PC-3 (cell line): Measurements from ENCODE around the gene OTUD1. TPM values are rescaled to one million over a fixed set of nuclear protein-coding genes. Genes with fewer than 3 reads are reported as not detected.

Experiments
- ATAC-seq: fragments of 200-7000 bp; cut with Tn5 transposase; 2 replicates; pipeline ENCODE4 v1.9.1; 2020; ENCODE audit warnings: mild to moderate bottlenecking, moderate library complexity
- BruUV-seq: library from RNA; stranded (reverse); fragments of 400-500 nt; replicated peaks from 2 replicates; lab custom pipeline; 2021; lab: Mats Ljungman, UMichigan
- CTCF ChIA-PET: fragments of 300-600 bp; sonication (Branson Sonifier 250); formaldehyde crosslinking; loops from one replicate; lab custom pipeline; 2022; ENCODE audit warnings: antibody characterized with exemption; lab: Charles Lee
- POLR2A ChIA-PET: fragments of 300-600 bp; sonication (Branson Sonifier 250); formaldehyde crosslinking; loops from one replicate; lab custom pipeline; 2022; ENCODE audit warnings: antibody characterized with exemption; ENCODE audit not compliant: unreplicated experiment; lab: Charles Lee
- DNase-seq: peaks from one replicate; pipeline ENCODE4 v3.0.0-alpha.2; 2015
- H2AFZ ChIP-seq: fragments of 300-600 bp; sonication (generic); 2 replicates; pipeline ENCODE4 v1.6.0; 2016; ENCODE audit warnings: antibody characterized with exemption, low read length
- H3F3A ChIP-seq: fragments of 300-600 bp; sonication (generic); one replicate; pipeline ENCODE4 v1.6.0; 2017; ENCODE audit warnings: antibody characterized with exemption, low read length, control low read depth, mild to moderate bottlenecking; ENCODE audit not compliant: unreplicated experiment
- H3K27ac ChIP-seq: fragments of 300-600 bp; sonication (generic); 2 replicates; pipeline ENCODE4 v1.5.1; 2016; ENCODE audit warnings: mild to moderate bottlenecking, low read length
- H3K27me3 ChIP-seq: fragments of 300-600 bp; sonication (generic); 2 replicates; pipeline ENCODE4 v1.6.1; 2016; ENCODE audit warnings: low read length, mixed read lengths
- H3K36me3 ChIP-seq: fragments of 300-600 bp; sonication (generic); 2 replicates; pipeline ENCODE4 v1.6.1; 2016; ENCODE audit warnings: low read depth, mixed run types, low read length, mixed read lengths
- H3K4me1 ChIP-seq: fragments of 300-600 bp; sonication (generic); 2 replicates; pipeline ENCODE4 v1.5.1; 2016; ENCODE audit warnings: low read length; ENCODE audit not compliant: insufficient read depth
- H3K4me2 ChIP-seq: fragments of 300-600 bp; sonication (generic); 2 replicates; pipeline ENCODE4 v1.6.0; 2016; ENCODE audit warnings: low read length
- H3K4me3 ChIP-seq: fragments of 300-600 bp; sonication (generic); 2 replicates; pipeline ENCODE4 v1.5.1; 2016; ENCODE audit warnings: mild to moderate bottlenecking, low read length, mixed read lengths
- H3K79me2 ChIP-seq: fragments of 300-600 bp; sonication (generic); 2 replicates; pipeline ENCODE4 v1.6.1; 2017; ENCODE audit warnings: low read length, mixed read lengths
- H3K9ac ChIP-seq: fragments of 300-600 bp; sonication (generic); 2 replicates; pipeline ENCODE4 v1.6.0; 2016; ENCODE audit warnings: mild to moderate bottlenecking, low read length
- H3K9me2 ChIP-seq: fragments of 300-600 bp; sonication (generic); replicated peaks from 2 replicates; pipeline ENCODE4 v1.6.1; 2016; ENCODE audit warnings: mixed run types, low read length, mixed read lengths
- H3K9me3 ChIP-seq: fragments of 300-600 bp; sonication (generic); 2 replicates; pipeline ENCODE4 v1.6.1; 2016; ENCODE audit warnings: low read length, mixed read lengths
- H4K20me1 ChIP-seq: fragments of 300-600 bp; sonication (generic); 2 replicates; pipeline ENCODE4 v1.6.1; 2016; ENCODE audit warnings: low read length, mixed read lengths
- CTCF ChIP-seq: fragments of 300-600 bp; sonication (generic); conservative IDR thresholded peaks from 2 replicates; pipeline ENCODE4 v1.5.1; 2017; ENCODE audit warnings: antibody characterized with exemption, low read depth, mild to moderate bottlenecking, low read length
- EZH2 ChIP-seq: fragments of 300-600 bp; sonication (generic); IDR thresholded peaks from one replicate; pipeline ENCODE4 v1.6.1; 2017; ENCODE audit warnings: antibody characterized with exemption, mild to moderate bottlenecking, low read length; ENCODE audit not compliant: unreplicated experiment
- EZH2phosphoT487 ChIP-seq: fragments of 300-600 bp; sonication (generic); IDR thresholded peaks from 2 replicates; pipeline ENCODE4 v1.6.1; 2018; ENCODE audit warnings: mild to moderate bottlenecking, antibody characterized with exemption, low read length, borderline replicate concordance
- intact Hi-C: fragments of 100-400 bp; cut with micrococcal nuclease; formaldehyde crosslinking; loops from 2 replicates; pipeline ENCODE4 v1.9.0; 2023
- total RNA-seq: library from RNA; depleted of rRNA; stranded (reverse); fragments of >200 nt; gene quantifications from 2 replicates; pipeline ENCODE4 v1.2.3, GENCODE V29; 2014

The OTUD1 gene
- total RNA-seq, 1 experiment from 2014 or later = 6.0 TPM

DNA sequence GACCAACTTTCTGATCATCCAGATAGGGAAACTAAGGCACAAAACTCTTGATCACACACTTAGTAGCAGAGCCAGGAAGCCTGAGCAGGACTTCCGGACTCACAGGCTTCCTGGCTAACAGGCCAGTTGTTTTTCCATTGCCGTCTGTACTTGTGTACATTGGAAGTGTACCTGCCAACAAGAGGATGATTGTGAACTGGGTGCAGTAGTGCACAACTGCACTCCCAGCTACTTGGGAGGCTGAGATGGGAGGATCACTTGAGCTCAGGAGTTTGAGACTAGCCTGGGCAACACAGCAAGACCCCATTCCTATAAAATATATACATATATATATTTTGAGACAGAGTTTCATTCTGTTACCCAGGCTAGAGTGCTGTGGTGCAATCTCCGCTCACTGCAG lies 35.2 kb upstream of the OTUD1 start:
- Histone ChIP-seq H2AFZ (no peak overlapping the region), H3K4me1 (no peaks in the 10 kb centered on the region; the same call in 1 of the 2 replicates), H3K79me2 (no peaks in the 10 kb centered on the region), H3F3A (no peaks in the 10 kb centered on the region), H3K27me3 (no peaks in the 10 kb centered on the region), H3K27ac (no peak overlapping the region), H3K9me2 (no peaks in the 10 kb centered on the region), H3K36me3 (no peaks in the 10 kb centered on the region), H3K9ac (no peak overlapping the region), H3K9me3 (no peaks in the 10 kb centered on the region), H4K20me1 (no peaks in the 10 kb centered on the region), H3K4me2 (no peak overlapping the region), H3K4me3 (no peak overlapping the region)
- DNase-seq = no peak
- TF ChIP-seq CTCF = no peak
- no peak for TF ChIP-seq EZH2phosphoT487
- no peak for TF ChIP-seq EZH2
- ChIA-PET CTCF (no interaction called here), POLR2A (no interaction called here)
- intact Hi-C loops = no loop called here
- ATAC-seq = no peak
- BruUV-seq = no TSS peak

DNA sequence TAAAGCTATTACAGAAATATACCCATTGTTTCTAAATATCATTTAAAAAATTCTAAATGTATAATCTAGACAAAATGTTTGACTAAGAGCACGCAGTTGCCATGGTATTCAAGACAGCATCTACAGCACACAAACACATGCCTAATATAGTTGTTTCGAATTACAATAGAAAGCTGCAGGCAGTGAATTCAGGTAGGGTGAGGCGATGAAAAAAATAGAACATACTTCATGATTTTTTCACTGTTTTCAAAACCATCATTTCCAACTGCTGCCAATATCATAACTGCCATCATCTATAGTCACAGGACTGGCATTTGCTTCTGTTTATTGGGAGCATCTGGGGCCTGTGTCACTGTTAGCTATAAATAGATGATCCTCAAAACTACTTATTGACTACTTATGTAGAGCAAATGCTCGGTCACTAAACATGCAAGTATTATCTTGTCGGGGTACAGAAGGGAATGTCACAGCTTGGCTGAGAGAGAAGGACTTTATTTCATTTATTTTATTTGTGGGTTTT lies 34.4 kb upstream of the OTUD1 start:
- Histone ChIP-seq H3K27ac (no peak overlapping the region), H3F3A (no peaks in the 10 kb centered on the region), H3K4me1 (no peaks in the 10 kb centered on the region; the same call in 1 of the 2 replicates), H3K4me2 (no peak overlapping the region), H3K36me3 (no peaks in the 10 kb centered on the region), H3K9ac (no peak overlapping the region), H3K4me3 (no peak overlapping the region), H3K27me3 (no peaks in the 10 kb centered on the region), H2AFZ (no peak overlapping the region), H3K9me2 (no peaks in the 10 kb centered on the region), H3K79me2 (no peaks in the 10 kb centered on the region), H4K20me1 (no peaks in the 10 kb centered on the region), H3K9me3 (no peaks in the 10 kb centered on the region)
- TF ChIP-seq EZH2phosphoT487 (no peak), CTCF (no peak)
- no TSS peak for BruUV-seq
- ATAC-seq = no peak
- ChIA-PET POLR2A (no interaction called here), CTCF (no interaction called here)
- intact Hi-C loops = no loop called here
- DNase-seq = no peak

DNA sequence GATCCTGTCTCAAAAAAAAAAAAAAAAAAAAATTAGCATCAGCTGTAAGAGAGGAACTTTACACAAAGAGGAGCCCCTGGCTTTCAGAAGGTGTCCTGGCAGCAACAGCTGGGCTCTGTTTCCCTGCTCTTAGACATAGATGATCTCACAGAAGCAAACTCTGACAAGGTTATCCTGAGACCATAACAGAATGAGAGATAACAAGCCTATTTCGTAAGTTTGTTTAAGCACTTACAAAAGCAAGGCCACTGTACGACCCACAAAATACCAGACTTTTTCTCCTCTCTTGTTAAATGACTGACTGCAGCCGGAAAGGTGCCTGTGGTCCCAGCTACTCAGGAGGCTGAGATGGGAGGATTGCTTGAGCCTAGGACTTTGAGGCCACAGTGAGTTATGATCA lies 33.3 kb upstream of the OTUD1 start:
- DNase-seq (no peak), ATAC-seq (no peak)
- Histone ChIP-seq H4K20me1 (no peaks in the 10 kb centered on the region), H3F3A (no peaks in the 10 kb centered on the region), H2AFZ (no peak overlapping the region), H3K4me1 (no peaks in the 10 kb centered on the region; the same call in 1 of the 2 replicates), H3K4me3 (no peak overlapping the region), H3K27me3 (no peaks in the 10 kb centered on the region), H3K27ac (no peak overlapping the region), H3K9me2 (no peaks in the 10 kb centered on the region), H3K9ac (no peak overlapping the region), H3K4me2 (no peak overlapping the region), H3K9me3 (no peaks in the 10 kb centered on the region), H3K36me3 (no peaks in the 10 kb centered on the region), H3K79me2 (no peaks in the 10 kb centered on the region)
- intact Hi-C loops = no loop called here
- ChIA-PET POLR2A (no interaction called here), CTCF (no interaction called here)
- TF ChIP-seq EZH2phosphoT487 = no peak
- no peak for TF ChIP-seq CTCF
- TF ChIP-seq EZH2 = no peak
- BruUV-seq = no TSS peak
